Thyroid gland (tissue), 4 donors: Measurements from ENCODE around the gene ZMYM4. TPM values are rescaled to one million over a fixed set of nuclear protein-coding genes. Genes with fewer than 3 reads are reported as not detected.

ENCODE experiments used
- DNase-seq, 2 donors: peaks; one replicate each; pipeline ENCODE4 v3.0.0-alpha.2; 2019
- H3K27ac ChIP-seq, 3 donors: fragments of 200-600 bp; sonication (generic); 1 replicate in 2 of 3; 2 replicates in 1 of 3; pipeline ENCODE4 v1.5.1; 2016 to 2019; ENCODE audit warnings: mild to moderate bottlenecking in 1 of 3, moderate library complexity in 1 of 3
- H3K27me3 ChIP-seq: fragments of 200-600 bp; sonication (generic); one replicate; pipeline ENCODE4 v1.5.1; 2019
- H3K36me3 ChIP-seq, 2 donors: fragments of 200-600 bp; sonication (generic); one replicate each; pipeline ENCODE4 v1.5.1; 2016 to 2019
- H3K4me1 ChIP-seq, 2 donors: fragments of 200-600 bp; sonication (generic); one replicate each; pipeline ENCODE4 v1.5.1; 2017 to 2019
- H3K4me3 ChIP-seq, 3 donors: fragments of 200-600 bp; sonication (generic); replicated peaks in 1 of 3; 1 replicate in 2 of 3; 2 replicates in 1 of 3; pipeline ENCODE4 v1.5.1; 2016; ENCODE audit warnings: mild to moderate bottlenecking in 1 of 3
- H3K9me3 ChIP-seq: fragments of 200-600 bp; sonication (generic); one replicate; pipeline ENCODE4 v1.5.1; 2017
- POLR2A ChIP-seq, 2 donors: fragments of 450-650 bp; IDR thresholded peaks; one replicate each; pipeline ENCODE4 v1.6.1; 2017; ENCODE audit warnings: antibody characterized with exemption in 2 of 2, mild to moderate bottlenecking in 2 of 2, moderate library complexity in 1 of 2
- WGBS, 2 donors: methylation state at CpG; one replicate each; pipeline ENCODE4 v1.1.5; 2017; 5-methylcytosine and 5-hydroxymethylcytosine counted together
- intact Hi-C: fragments of 100-400 bp; cut with DNase I; formaldehyde crosslinking; loops from one replicate; pipeline ENCODE4 v1.15.1; 2023
- total RNA-seq, 4 donors: library from RNA; depleted of rRNA; stranded (reverse); fragments of >200 nt; gene quantifications; one replicate each; pipeline ENCODE4 v1.2.3, GENCODE V29; 2016
- TF ChIP-seq, protein P1 (sequence below), 6 experiments: fragments of 200-600 bp in 3 of 6; fragments of 450-650 bp in 3 of 6; sonication (generic) in 3 of 6; IDR thresholded peaks; one replicate each; pipeline ENCODE4 v1.5.1; 2016 to 2019; ENCODE audit warnings: antibody characterized with exemption in 6 of 6, mild to moderate bottlenecking in 2 of 6, inconsistent platforms in 1 of 6, moderate library complexity in 1 of 6

The ZMYM4 gene
- total RNA-seq, 4 donors from 2014 or later: 46.8 to 71.6 (median 56.0) TPM

DNA sequence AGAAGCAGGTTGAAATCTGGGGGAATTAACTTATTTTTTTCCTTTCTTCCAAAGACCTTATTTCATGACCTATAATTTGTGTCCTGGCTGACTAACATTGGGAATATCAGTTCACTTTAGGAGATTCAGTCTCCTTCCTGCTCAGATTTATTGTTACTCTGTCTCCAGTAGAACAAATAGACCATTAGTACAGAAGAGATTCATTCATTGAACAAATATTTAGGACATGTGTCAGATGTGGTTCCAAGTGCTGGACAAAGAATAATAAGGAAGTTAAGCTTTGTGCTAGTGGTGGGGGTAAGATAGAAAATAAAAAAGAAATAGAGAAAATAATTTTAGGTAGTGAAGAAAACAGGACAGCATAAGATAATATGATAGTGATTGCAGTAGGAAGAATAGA, 20.3 kb downstream of the ZMYM4 start:
- TF ChIP-seq POLR2A (IDR thresholded peaks at IDR 0.05): no peak
- TF ChIP-seq, protein P1, sequence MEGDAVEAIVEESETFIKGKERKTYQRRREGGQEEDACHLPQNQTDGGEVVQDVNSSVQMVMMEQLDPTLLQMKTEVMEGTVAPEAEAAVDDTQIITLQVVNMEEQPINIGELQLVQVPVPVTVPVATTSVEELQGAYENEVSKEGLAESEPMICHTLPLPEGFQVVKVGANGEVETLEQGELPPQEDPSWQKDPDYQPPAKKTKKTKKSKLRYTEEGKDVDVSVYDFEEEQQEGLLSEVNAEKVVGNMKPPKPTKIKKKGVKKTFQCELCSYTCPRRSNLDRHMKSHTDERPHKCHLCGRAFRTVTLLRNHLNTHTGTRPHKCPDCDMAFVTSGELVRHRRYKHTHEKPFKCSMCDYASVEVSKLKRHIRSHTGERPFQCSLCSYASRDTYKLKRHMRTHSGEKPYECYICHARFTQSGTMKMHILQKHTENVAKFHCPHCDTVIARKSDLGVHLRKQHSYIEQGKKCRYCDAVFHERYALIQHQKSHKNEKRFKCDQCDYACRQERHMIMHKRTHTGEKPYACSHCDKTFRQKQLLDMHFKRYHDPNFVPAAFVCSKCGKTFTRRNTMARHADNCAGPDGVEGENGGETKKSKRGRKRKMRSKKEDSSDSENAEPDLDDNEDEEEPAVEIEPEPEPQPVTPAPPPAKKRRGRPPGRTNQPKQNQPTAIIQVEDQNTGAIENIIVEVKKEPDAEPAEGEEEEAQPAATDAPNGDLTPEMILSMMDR (IDR thresholded peaks at IDR 0.05): no peak
- DNase-seq: no peak
- H3K4me1 ChIP-seq: peaks cover 0 to 13% of the 10 kb centered on the region in 2 donors
- intact Hi-C loops: no loop called here
- H3K27ac ChIP-seq: no peak overlapping the region
- H3K4me3 ChIP-seq: no peak overlapping the region
- no peaks in the 10 kb centered on the region for H3K36me3 ChIP-seq
- no peaks in the 10 kb centered on the region for H3K9me3 ChIP-seq
- no peaks in the 10 kb centered on the region for H3K27me3 ChIP-seq

DNA sequence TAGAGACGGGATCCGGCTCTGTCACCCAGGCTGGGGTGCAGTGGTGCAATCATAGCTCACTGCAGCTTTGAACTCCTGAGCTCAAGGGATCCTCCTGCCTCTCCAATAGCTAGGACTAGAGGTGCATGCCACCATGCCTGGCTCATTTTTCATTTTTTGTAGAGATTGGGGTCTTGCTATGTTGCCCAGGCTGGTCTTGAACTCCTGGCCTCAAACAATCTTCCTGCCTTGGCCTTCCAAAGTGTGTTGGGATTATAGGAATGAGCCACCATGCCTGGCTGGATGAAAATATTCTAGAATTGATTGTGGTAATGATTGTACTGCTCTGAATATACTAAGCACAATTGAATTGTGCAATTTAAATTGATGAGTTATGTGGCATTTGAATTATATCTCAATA, 21.9 kb downstream of the ZMYM4 start:
- TF ChIP-seq POLR2A (IDR thresholded peaks at IDR 0.05): no peak
- TF ChIP-seq, protein P1 (IDR thresholded peaks at IDR 0.05): no peak
- Histone ChIP-seq H3K4me3 (no peak overlapping the region), H3K9me3 (no peaks in the 10 kb centered on the region), H3K27ac (no peak overlapping the region), H3K36me3 (no peaks in the 10 kb centered on the region), H3K27me3 (no peaks in the 10 kb centered on the region), H3K4me1 (peaks cover 0 to 13% of the 10 kb centered on the region in 2 donors)
- 82 to 93% methylated on average over 2 of the region's 2 CpGs for WGBS, 2 donors
- intact Hi-C loops: no loop called here
- no peak for DNase-seq

DNA sequence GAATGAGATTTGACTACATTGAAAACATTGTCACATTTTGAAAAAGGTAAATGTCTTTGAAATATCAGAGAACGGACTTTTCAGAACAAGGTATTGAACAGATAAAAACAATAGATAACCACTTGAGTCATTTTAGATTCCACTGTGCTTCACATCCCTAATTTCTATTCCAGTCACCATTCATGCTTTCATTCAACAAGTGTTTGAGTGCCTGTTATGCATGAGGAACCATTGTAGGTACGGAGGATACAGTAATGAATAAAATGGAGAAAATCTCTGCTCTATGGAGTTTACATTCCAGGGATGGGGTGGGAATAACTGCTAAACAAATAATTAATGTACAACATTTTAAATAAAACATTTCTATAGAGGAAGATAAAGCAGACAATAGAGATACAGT, 26.3 kb downstream of the ZMYM4 start:
- intact Hi-C loops: loop anchor here (5.0 kb wide), 1 partner anchor 93 kb away; no protein-coding TSS in a partner anchor
- no peak for TF ChIP-seq POLR2A (IDR thresholded peaks at IDR 0.05)
- TF ChIP-seq, protein P1 (IDR thresholded peaks at IDR 0.05): no peak
- DNase-seq: no peak
- no peak overlapping the region for H3K27ac ChIP-seq
- no peak overlapping the region for H3K4me3 ChIP-seq
- H3K9me3 ChIP-seq: no peaks in the 10 kb centered on the region
- H3K36me3 ChIP-seq: no peaks in the 10 kb centered on the region
- H3K4me1 ChIP-seq: peaks cover 13 to 18% of the 10 kb centered on the region in 2 donors
- H3K27me3 ChIP-seq: no peaks in the 10 kb centered on the region
- 74 to 75% methylated on average over 2 of the region's 2 CpGs for WGBS, 2 donors

DNA sequence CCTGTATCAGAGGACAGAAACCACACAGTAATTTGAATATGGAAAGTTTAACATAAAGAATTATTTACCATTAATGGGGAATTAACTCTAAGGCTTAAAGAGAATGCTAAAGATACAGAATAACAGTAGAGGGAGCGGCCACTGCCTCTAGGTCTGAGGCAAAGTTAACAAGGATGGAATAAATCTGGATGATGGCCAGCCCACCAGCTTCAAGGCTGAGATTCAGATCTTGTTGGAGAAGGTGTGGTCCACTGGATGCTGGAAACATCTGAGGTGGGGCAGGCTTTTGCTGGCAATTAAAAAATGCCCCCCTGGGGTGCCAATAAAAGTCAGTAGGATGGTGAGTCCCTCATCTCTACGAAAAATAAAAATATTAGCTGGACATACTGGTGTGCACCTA, 29.4 kb downstream of the ZMYM4 start:
- Histone ChIP-seq H3K27me3 (no peaks in the 10 kb centered on the region), H3K9me3 (no peaks in the 10 kb centered on the region), H3K27ac (peak overlapping the region in 1 of 3 donors; percentile 34), H3K36me3 (no peaks in the 10 kb centered on the region), H3K4me3 (no peak overlapping the region), H3K4me1 (peaks cover 13 to 18% of the 10 kb centered on the region in 2 donors)
- WGBS, 2 donors: 65 to 74% methylated on average over 2 of the region's 2 CpGs
- no peak for TF ChIP-seq POLR2A (IDR thresholded peaks at IDR 0.05)
- TF ChIP-seq, protein P1 (IDR thresholded peaks at IDR 0.05): no peak
- intact Hi-C loops: loop anchor here (5.0 kb wide), 1 partner anchor 96 kb away; no protein-coding TSS in a partner anchor
- DNase-seq: peak in 1 of 2 donors; percentile 18

DNA sequence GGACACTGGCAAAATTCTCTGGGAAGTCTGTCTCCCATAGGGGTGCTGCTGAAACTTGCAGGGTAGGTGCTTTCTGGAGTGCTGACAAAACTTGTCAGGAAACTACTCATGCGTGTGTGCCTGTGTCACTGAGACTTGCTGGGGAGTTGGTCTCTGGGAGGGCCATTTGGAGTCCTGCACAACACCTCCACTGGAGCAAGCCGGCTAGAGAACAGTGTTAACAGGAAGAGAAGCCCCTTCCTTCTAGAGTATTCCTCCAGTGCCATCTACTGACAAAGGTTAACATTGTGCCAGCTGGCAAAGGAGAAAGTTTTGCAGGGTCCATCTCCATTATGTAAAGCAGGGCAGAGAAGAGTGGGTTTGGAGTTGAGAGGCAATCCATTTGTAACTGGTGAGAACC, 30.0 kb downstream of the ZMYM4 start:
- Histone ChIP-seq H3K4me3 (no peak overlapping the region), H3K27me3 (no peaks in the 10 kb centered on the region), H3K36me3 (no peaks in the 10 kb centered on the region), H3K27ac (peak overlapping the region in 1 of 3 donors; percentile 34), H3K4me1 (peaks cover 13 to 18% of the 10 kb centered on the region in 2 donors), H3K9me3 (no peaks in the 10 kb centered on the region)
- peak; percentile 87 to 90 for DNase-seq
- intact Hi-C loops: loop anchor here (5.0 kb wide), 1 partner anchor 96 kb away; no protein-coding TSS in a partner anchor
- 0 to 10% methylated on average over 2 of the region's 2 CpGs for WGBS, 2 donors
- TF ChIP-seq, protein P1 (IDR thresholded peaks at IDR 0.05): peak in 5 of 6 experiments; percentile 12 to 74 (median 60)
- TF ChIP-seq POLR2A (IDR thresholded peaks at IDR 0.05): no peak
